Sigmoid colon (tissue), 4 donors: ENCODE results near the gene PCDHB8.
"Not testable (repeated sequence)": the region's sequence is repeated elsewhere in the genome, so short reads cannot be mapped to it uniquely, and the experiment has no call there.

Experiments
- EP300 ChIP-seq, 4 donors: sonication (generic); formaldehyde crosslinking; IDR thresholded peaks; one replicate each; pipeline ENCODE4 v1.6.1; 2017; ENCODE audit warnings: antibody characterized with exemption in 4 of 4
- POLR2A ChIP-seq, 2 donors: fragments of 450-650 bp; IDR thresholded peaks; one replicate each; pipeline ENCODE4 v1.6.1; 2016; ENCODE audit warnings: antibody characterized with exemption in 2 of 2, mild to moderate bottlenecking in 2 of 2, moderate library complexity in 2 of 2
- POLR2AphosphoS5 ChIP-seq, 4 donors: sonication (generic); formaldehyde crosslinking; IDR thresholded peaks; one replicate each; pipeline ENCODE4 v1.6.1; 2017; ENCODE audit warnings: antibody characterized with exemption in 4 of 4
- TF ChIP-seq, protein P1 (sequence below), 4 experiments: fragments of 450-650 bp in 3 of 4; fragments of 200-600 bp in 1 of 4; IDR thresholded peaks; one replicate each; pipeline ENCODE4 v1.5.1; 2016 to 2019; ENCODE audit warnings: antibody characterized with exemption in 4 of 4, mild to moderate bottlenecking in 3 of 4, moderate library complexity in 2 of 4

DNA sequence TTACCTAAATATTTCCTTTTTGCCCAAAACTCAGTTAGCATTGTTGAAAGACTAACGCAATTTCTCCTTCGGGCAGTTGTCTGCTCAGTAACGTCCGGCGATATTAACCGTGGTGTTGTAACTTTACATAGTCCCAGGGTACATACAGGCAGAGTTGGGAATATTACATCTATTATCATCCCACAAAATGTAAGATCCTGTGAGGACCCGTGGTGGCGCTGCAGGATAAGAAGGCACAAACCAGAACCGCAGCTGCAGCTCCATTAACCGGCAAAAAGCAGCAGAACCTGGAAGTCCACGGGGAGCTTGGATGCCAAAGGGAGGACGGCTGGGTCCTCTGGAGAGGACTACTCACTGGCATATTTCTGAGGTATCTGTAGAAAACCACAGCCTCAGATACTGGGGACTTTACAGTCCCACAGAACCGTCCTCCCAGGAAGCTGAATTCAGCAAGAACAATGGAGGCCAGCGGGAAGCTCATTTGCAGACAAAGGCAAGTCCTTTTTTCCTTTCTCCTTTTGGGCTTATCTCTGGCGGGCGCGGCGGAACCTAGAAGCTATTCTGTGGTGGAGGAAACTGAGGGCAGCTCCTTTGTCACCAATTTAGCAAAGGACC is at the start of gene PCDHB8:
- not testable (repeated sequence) for TF ChIP-seq POLR2A, POLR2AphosphoS5, EP300 (IDR thresholded peaks at IDR 0.05)
- TF ChIP-seq, protein P1, sequence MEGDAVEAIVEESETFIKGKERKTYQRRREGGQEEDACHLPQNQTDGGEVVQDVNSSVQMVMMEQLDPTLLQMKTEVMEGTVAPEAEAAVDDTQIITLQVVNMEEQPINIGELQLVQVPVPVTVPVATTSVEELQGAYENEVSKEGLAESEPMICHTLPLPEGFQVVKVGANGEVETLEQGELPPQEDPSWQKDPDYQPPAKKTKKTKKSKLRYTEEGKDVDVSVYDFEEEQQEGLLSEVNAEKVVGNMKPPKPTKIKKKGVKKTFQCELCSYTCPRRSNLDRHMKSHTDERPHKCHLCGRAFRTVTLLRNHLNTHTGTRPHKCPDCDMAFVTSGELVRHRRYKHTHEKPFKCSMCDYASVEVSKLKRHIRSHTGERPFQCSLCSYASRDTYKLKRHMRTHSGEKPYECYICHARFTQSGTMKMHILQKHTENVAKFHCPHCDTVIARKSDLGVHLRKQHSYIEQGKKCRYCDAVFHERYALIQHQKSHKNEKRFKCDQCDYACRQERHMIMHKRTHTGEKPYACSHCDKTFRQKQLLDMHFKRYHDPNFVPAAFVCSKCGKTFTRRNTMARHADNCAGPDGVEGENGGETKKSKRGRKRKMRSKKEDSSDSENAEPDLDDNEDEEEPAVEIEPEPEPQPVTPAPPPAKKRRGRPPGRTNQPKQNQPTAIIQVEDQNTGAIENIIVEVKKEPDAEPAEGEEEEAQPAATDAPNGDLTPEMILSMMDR (IDR thresholded peaks at IDR 0.05): not testable (repeated sequence)
